ENCODE results near the gene GLB1L3.

DNA sequence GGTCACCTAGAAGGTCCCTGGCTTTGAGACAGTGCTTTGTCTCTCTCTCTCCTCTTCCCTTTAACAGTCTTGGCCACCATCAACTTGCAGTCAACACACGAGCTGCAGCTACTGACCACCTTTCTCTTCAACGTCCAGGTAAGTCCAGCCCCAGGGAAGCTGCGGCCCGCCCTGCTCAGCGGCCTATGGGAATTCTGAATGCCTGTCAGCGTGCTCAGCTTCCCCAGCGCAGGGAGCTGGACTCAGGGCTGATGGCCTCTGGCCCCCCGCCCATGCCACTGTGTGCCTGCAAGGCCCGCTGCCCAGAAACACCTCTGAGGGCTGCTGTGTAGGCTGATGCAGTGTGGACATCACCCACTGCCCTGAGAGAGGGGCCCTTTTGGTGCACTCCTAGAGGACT, 88.1 kb downstream of the GLB1L3 start:
- TF ChIP-seq, protein P1, sequence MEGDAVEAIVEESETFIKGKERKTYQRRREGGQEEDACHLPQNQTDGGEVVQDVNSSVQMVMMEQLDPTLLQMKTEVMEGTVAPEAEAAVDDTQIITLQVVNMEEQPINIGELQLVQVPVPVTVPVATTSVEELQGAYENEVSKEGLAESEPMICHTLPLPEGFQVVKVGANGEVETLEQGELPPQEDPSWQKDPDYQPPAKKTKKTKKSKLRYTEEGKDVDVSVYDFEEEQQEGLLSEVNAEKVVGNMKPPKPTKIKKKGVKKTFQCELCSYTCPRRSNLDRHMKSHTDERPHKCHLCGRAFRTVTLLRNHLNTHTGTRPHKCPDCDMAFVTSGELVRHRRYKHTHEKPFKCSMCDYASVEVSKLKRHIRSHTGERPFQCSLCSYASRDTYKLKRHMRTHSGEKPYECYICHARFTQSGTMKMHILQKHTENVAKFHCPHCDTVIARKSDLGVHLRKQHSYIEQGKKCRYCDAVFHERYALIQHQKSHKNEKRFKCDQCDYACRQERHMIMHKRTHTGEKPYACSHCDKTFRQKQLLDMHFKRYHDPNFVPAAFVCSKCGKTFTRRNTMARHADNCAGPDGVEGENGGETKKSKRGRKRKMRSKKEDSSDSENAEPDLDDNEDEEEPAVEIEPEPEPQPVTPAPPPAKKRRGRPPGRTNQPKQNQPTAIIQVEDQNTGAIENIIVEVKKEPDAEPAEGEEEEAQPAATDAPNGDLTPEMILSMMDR (IDR thresholded peaks at IDR 0.05) = no peak
- no peak for TF ChIP-seq POLR2A (IDR thresholded peaks at IDR 0.05)

All from lower leg skin (tissue), 3 donors.